ENCODE measurements around the gene HYLS1.
"Not testable (repeated sequence)": the region's sequence is repeated elsewhere in the genome, so short reads cannot be mapped to it uniquely, and the experiment has no call there.

The HYLS1 gene

DNA sequence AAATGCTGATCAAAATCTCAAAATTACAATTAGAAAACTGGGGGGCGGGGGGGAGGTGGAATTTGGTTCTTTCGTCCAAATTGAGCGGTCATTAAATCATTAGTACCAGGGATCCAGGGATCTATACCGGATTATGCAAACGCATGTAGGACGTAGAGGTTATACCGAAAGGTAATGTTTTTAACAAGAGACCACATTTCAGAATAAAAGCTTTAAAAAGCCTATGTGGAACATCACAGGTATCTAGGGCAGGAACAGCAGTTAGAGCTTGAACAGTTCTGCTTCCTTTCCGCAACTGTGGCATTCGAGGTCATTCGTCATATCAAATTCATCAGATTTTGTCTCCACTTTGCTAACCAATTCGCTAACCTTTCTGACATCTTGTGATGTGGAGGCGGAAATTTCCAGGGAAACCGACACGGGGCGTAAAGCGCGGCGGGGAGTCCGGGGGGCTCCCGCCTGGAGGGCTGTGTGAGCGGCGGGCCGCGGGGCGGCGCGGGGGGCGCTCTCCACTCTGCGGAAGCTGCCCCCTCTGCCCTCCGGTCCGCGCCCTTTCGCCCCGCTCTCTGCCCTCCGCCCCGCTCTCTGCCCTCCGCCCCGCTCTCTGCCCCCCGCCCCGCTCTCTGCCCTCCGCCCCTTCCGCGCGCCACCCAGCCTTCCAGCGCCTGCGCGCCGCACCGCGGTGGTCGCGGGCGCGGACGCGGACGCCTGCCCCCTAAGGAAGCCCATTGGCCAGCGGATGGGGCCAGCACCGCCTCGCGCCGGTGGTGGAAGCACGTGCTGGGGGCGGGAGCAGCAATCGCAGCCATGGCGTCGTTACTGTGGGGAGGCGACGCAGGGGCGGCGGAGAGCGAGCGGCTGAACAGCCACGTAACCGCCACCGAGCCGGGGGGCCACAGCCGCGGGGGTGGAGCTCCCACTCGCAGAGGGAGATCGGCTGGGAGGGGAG lies 16.5 kb downstream of the HYLS1 start, which contains the start of gene DDX25:
Gene DDX25, plus strand, starts transcription at position 798 of the 949 bp plus-strand sequence. Its CDS starts 10 bp downstream, at position 808.
- no peak for DNase-seq

DNA sequence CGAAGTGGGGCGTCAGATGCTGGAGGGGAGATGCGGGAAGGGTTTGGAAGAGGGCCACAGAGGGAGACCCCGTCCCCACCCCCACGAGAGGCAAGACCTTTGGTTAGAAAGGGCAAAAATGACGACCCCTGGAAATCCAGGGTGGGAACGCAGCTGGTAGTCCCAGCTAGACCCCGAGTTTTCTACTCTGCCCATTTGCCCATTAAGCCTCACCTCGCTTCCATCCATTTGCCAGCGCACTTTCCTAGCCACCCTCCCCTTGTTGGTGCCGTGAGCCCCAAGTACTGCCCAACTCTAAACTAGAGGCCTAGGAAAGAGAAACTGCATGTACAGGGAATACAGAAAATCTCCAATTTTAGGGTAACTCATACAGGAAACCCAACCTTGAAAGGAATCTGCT lies 17.2 kb downstream of the HYLS1 start:
- DNase-seq: no peak

DNA sequence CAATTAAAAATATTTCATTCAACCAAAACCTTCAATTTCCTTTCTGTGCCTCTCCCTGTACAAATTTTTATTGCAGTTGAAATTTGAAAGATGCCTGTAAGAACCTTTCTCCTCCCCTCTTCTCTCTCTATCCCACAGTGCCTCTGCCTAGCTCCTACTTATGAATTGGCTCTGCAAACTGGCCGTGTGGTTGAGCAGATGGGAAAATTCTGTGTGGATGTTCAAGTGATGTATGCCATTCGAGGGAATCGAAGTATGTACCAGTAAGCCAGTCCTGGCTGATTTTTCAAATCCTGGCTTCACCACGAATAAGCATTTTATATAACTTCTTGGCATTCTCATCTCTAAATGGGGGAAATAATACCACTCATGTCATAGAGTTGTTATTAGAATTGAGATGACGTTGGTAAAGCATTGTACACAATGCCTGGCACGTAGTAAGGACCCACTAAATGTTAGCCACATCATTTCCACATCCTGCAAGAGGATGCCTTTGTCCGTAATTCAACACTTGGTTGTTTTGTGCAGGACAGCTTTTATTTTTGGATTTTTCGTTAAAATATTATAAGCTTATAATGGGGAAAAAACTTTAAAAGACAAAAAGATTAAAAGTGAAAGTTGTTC lies 22.9 kb downstream of the HYLS1 start:
- no peak for DNase-seq

DNA sequence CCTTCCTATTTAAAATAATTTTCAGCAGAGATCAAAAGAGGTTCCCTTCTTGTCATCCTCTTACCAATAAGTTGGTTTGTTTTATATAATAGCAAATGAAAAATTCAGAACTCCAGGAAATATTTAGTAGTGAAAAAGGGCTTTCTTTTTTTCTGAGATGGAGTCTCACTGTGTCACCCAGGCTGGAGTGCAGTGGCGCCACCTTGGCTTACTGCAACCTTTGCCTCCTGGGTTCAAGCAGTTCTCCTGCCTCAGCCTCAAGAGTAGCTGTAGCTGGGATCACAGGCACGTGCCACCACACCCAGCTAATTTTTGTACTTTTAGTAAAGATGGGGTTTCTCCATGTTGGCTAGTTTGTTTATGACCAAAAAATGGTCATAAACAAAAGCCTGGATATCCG lies 27.1 kb downstream of the HYLS1 start:
- not testable (repeated sequence) for DNase-seq

DNA sequence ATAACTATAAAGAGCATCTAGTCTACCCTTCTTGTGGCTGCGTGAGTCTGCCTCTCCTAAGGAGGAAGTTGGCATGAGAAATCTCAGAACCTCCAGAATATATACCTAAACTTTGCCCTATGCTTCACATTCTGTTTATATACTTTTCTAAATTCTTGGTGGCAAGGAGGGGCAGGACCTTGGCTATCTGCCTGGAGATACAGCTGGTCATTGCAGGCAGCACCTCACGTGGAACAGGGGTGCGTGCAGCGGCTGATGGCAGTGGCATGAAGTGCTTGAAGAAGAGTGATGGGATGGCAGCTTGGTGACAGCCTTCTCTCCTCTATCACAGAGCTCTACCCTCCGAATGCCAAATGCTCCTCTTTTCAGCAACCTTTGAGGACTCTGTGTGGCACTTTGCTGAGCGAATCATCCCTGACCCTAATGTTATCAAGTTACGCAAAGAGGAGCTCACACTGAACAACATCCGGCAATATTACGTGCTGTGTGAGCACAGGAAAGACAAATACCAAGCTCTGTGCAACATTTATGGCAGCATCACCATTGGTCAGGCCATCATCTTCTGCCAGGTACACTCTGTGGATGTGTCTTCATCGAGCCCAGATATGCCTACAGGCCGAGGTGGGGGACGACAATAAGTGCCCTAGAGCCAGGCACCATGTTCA lies 29.3 kb downstream of the HYLS1 start:
- DNase-seq: no peak

DNA sequence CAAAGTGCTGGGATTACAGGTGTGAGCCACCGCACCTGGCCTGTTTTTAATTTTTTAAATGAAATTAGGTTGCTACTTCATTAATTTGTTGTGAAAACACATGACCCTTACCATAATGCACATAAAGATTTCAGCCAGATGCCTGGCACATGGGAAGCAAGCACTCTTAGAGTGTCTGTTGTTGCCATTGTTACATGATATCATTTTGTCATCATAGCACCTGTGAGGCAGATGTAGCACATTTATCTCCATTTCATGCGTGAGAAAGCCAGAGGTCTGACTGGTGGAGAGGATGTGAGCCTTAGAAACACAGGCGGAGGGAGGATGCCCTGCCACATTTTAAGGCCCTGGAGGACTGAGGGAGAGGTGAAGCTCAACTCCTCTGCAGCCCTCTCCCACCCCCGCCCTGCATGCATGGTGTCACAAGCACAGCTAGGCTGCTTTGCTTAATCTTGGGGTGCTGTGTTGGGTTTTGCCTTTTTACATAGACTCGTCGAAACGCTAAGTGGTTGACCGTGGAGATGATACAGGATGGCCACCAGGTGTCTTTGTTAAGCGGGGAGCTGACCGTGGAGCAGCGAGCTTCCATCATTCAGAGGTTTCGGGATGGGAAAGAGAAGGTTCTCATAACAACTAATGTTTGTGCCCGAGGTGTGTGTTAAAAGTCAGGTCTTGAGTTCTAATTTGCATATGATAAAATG lies 30.8 kb downstream of the HYLS1 start:
- DNase-seq: no peak

DNA sequence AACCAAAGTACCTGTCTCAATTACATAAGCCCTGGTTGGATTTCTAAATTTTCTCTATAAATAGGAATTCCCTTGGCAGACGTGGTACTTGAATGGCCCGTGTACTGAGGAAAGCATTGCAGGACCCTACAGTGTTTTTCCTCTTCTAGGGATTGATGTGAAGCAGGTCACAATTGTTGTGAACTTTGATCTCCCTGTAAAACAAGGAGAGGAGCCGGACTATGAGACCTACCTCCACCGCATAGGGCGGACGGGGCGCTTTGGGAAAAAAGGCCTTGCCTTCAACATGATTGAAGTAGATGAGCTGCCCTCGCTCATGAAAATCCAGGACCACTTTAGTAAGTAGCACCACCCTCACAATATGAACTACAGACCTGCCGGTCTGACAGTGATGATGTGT lies 33.6 kb downstream of the HYLS1 start:
- no peak for DNase-seq

DNA sequence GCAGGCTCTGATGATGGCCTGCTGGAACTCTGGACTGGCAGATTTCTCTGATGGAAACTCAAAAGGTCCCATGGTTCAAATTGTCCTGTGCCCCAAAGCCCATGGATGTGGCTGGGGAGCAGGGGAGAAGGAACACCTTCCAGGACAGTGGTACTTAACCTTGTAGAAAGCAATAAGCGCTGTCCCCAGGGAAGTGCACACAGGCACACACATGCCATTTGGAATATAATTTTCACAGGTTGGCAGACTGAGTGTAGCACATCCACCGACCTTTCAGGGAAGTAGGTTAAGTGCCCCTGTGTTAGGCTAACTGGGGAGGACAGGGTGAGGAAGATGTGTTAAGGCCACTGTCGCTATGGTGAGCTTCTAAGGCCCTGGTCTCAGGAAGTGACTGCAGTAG lies 34.7 kb downstream of the HYLS1 start:
- no peak for DNase-seq

DNA sequence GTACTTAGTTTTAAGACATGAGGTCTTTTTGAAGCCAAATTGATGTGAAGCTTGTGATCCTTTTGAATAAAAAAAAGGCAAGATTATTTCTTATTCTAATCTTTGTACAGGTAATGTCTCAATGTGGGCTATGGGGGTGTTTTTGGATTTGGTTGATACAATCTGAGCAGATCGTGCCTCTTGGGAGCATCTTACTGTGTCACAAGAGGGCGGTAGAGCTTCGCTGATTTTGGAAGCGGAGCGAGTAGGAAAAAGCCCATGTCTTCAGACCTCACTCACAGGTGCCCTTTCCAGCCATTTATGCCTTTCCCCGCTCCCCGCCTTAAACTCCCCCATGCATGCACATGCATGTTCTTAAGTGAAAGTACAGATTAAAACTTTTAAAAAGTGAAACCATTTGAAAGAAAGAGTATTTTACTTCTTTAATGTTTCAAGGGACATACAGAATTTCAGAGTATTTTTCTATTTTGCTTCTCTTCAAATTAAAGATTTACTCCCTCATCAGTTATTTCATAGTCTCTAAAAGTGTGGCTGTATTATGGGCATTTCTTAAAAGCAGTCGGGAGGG lies 35.6 kb downstream of the HYLS1 start:
- peak; percentile 44 for DNase-seq

DNA sequence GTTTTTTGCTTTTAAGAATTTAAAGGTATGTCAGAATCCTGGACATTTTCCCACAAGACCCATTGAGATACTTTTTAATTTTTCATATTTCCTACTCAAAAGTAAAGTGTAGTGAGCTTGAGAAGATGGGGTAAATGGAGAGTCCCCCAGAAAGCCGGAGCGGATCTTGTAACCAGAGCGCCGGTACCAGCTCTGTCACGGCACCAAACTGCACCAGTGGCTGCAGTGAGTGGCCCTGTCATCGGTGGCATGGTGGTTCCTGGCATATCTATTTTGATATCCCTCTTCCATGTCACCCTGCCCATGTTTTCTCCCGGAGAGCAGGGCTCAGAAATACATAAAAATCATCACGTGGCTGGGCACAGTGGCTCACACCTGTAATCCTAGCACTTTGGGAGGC lies 36.2 kb downstream of the HYLS1 start:
- DNase-seq: no peak

DNA sequence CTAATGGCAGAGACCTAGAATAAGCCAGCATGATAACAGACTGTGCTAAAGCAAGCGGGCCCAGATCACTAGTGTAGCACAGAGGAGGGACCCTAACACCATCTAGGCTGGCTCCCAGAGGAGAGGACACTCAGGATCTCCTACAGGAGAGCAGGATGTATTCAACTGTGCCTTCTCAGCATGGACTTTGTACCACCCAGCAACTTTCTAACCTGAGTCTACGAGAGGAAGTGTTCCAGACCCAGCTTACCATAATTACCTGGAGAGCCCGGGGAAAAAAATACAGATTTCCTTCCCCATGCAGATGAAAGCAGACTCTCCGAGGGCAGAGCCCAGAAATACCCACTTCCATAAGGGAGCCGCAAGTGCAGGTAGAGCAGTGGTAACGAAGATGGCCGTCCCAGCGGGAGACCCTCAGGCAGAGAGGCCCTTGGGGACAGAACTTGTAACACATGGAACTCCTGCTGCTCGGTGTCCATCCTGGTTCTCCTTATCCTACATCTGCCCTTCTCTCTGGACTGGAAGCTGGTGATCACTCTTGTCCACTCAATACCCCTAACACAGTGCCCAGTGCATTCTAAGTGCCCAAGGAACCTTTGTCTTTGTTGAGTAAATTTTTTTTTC lies 37.0 kb downstream of the HYLS1 start:
- no peak for DNase-seq

DNA sequence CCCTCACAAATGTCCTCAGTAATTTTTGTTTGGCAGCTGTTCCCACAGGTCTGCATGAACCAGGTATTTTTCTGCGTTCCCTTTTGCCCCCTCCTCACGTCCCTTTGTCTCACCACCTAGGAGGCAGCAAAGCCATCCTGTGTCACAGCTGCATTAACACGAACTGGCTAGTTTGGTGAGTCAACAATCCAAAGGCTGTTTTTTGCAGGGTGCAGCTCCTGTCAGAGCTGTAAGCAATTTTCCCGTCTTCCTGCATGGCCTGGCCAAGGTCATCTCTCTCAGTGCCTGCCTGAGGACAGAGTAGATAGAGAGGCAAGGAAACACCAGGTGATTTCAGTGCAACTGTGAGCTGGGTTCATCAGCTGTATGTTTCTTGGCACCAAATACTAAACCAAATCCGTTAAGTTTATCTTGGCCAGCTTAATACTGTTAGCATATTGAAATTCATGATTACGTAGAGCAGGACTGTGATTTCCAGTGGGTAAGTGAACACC lies 37.8 kb downstream of the HYLS1 start:
- no peak for DNase-seq

DNA sequence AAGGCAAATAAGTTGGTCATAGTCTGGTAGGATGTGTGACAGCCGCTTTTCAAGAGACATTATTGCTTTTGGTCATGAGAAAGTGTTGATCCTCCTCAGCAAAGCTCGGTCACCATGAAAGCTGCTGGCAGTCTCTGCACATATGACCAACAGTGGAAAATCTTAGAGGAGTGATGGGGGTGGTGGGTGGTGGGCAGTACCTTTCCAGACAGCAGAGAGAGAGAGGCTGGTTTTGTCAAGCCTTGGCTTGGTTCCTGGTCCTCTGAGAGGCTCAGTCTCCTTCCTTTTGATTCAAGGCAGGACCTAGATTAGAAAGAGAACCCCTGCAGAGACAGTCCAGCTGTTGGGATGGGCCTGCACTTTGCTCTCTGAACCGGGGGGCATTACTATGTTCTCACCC lies 38.3 kb downstream of the HYLS1 start:
- DNase-seq: no peak

DNA sequence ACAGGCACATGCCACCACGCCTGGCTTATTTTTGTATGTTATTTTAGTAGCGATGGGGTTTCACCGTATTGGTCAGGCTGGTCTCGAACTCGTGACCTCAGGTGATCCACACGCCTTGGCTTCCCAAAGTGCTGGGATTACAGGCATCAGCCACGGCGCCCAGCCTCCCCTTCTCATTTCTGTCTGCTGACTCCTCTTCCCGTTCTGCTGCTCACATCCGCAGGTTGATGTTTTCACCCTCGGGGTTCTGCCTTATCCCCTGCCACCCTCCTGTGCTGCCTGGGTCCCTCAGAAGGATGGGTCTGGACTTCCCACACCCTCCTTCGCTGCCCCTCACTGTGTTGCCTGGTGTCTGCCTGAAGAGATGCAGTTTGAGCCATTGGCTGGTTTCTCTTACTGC lies 39.2 kb downstream of the HYLS1 start:
- no peak for DNase-seq

DNA sequence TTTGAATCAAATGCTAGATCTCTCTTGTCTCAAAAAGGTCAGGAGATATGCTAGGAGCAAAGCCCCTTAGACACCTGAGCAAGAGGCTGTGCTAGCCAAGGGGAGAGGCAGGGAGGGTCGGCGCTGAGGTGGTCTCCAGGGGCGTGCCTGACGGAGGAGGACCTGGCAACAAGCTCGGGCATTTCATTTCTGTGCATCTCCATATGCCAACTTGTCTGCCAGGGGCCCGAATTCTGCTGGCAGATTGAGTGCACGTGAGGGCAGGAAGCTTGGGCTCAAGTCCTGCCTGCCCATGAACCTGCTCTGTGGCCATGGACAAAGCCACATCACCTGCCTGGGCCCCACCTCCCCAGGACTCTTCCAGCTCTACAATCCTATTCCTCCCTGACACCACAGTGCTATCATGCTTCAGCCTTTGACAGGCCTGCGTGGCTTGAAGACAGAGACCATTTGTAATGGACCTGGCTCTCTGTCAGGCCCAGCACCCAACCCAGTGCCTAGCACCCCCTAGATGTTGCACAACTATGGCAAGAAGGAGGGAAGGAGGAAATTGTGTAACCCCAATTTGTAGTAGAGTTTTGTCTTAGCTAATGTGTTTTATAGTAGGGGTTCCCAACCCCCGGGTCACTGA lies 42.1 kb downstream of the HYLS1 start:
- peak; percentile 4 for DNase-seq

DNA sequence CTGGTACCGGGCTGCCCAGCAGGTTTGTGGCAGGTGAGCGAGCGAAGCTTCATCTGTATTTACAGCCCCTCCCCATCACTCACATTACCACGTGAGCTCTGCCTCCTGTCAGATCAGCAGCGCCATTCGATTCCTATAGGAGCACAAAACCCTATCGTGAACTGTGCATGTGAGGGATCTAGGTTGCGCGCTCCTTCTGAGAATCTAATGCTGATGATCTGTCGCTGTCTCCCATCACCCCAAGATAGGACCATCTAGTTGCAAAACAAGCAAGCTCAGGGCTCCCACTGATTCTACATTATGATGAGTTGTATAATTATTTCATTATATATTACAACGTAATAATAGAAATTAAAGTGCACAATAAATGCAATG lies 42.6 kb downstream of the HYLS1 start:
- DNase-seq: no peak

DNA sequence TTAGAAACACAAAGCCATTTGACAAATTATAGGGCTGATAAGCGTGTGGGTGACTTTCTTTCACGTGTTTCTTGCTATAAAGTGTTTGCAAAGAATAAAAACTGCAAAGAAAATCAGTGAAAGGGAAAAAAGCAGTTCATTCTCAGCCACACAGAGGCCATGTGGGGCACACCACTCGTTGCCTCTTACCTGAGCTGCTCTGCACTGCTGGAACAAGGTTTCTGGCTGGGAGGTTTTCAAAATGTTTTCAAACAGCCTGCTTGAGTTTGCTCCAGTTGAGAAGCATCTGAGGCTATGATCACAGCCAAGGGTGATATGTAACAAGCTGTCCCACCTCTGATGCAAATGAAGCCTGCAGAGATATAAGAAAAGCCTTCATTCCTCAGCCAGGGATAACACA lies 43.6 kb downstream of the HYLS1 start:
- no peak for DNase-seq

DNA sequence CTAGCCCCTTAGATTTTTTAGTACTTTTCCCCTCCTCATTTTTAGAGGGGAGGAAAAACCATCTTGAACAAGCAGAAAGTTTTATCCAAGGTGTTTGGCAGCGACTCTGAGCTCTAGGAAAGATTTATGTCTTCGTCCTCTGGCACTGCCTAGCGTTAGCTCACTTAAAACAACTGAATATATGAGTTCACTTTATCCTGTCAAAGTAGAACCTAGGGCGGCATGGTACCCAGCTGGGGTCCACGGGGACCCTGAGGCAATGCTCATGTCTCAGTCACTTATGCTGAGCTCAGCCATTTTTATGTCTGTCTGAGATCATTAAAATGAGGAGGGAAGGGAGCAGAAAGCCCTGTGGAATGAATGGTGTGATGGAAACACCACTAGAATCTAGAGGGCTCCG lies 44.2 kb downstream of the HYLS1 start:
- no peak for DNase-seq

DNA sequence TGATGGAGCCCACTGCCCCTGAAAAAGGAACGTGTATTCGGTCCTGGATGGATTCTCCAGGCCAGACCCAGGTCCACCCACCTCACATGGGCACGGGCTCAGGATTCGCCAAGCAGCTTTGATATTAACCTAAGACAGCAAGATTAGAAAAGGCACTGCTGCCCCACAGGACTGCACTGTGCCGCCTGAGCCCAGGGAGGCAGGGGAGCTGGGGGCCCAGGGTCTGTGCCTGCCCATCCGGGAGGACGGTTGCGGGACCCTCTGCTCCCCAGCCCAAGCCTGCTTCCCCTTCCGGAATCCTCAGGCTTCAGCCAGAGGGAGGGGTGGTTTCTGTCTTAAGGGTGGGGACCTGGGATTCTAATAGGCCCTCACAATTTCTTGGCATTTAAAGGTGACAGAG lies 44.8 kb downstream of the HYLS1 start:
- no peak for DNase-seq

DNA sequence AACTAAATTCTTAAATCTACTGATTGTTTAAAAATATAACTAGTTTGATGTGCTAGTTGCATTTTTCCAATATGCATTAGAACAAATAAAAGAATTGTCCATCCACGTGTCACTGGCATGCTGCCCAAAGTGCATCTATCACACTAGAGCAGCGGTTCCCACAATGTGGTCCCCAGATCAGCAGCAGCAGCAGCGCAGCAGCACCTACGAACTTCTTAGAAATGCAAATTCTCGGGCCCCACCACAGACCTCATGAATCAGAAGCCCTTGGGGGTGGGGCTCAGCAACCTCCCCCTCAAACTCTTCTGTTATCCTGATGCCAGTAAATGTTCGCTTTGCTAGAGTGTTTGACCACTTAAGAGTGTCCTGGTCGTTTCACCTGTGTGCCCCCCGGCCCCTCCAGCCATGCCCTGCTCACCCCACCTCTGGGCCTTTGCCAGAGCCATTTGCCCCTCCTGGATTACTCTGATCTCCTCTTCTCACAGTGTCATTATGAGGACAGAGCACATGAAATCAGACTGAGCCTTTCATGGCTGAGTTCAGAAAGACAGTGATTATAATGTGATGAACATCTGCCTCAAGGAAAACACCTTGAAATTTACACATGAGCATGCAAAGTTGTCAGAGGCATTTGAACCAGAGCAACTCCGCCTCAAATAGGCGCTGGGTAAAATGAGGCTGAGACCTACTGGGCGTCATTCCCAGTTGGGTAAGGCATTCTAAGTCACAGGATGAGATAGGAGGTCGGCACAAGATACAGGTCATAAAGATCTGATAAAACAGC lies 45.8 kb downstream of the HYLS1 start:
- DNase-seq: no peak

DNA sequence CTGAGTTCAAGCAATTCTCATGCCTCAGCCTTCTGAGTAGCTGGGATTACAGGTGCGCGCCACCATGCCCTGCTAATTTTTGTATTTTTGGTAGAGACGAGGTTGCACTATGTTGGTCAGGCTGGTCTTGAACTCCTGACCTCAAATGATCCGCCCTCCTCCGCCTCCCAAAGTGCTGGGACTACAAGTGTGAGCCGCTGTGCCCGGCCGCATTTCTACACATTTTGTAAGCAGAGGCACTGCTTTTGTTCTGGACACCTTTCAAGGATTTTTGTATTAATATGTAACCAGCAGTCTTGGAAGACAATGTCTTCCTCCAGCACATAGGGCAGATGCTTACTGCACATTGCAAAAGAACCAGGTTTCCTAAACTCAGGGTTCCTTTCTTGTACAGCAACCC lies 47.0 kb downstream of the HYLS1 start:
- no peak for DNase-seq

Measured in NCI-H226 (cell line).